GM19193 (cell line): Measurements from ENCODE around the gene TASOR2.

ENCODE experiments used
- POLR2A ChIP-seq: IDR thresholded peaks from 4 replicates; pipeline ENCODE4 v1.6.1; 2011; ENCODE audit not compliant: insufficient read depth, insufficient read length; ENCODE audit errors: extremely low read depth

The TASOR2 gene

GRCh38 chr10:5650664-5651387 lies 33.8 kb upstream of the TASOR2 start:
- TF ChIP-seq POLR2A, result no peak

- TF ChIP-seq POLR2A, result no peak
These were observed 33.3 kb upstream of the TASOR2 start for GRCh38 chr10:5651388-5651764.

GRCh38 chr10:5652746-5653145 lies 31.9 kb upstream of the TASOR2 start:
- TF ChIP-seq POLR2A, result no peak

GRCh38 chr10:5654218-5654755 lies 30.4 kb upstream of the TASOR2 start:
- TF ChIP-seq POLR2A, result no peak

GRCh38 chr10:5655121-5655520 lies 29.5 kb upstream of the TASOR2 start:
- no peak for TF ChIP-seq POLR2A

GRCh38 chr10:5656737-5657579 lies 27.7 kb upstream of the TASOR2 start:
- TF ChIP-seq POLR2A, result no peak

- TF ChIP-seq POLR2A, result no peak
These were observed 25.6 kb upstream of the TASOR2 start for GRCh38 chr10:5658871-5659618.

GRCh38 chr10:5659702-5660528 lies 24.7 kb upstream of the TASOR2 start:
- no peak for TF ChIP-seq POLR2A

- TF ChIP-seq POLR2A, result no peak
These were observed 23.6 kb upstream of the TASOR2 start for GRCh38 chr10:5661043-5661442.

GRCh38 chr10:5662708-5663579 lies 21.7 kb upstream of the TASOR2 start:
- no peak for TF ChIP-seq POLR2A

GRCh38 chr10:5663692-5664427 lies 20.8 kb upstream of the TASOR2 start:
- TF ChIP-seq POLR2A, result no peak

- no peak for TF ChIP-seq POLR2A
These were observed 19.1 kb upstream of the TASOR2 start for GRCh38 chr10:5665373-5666007.
